Measurements from ENCODE around the gene TSPAN14.
A peak's percentile ranks its signal among the peaks of the same experiment; 100 is the strongest.

DNA sequence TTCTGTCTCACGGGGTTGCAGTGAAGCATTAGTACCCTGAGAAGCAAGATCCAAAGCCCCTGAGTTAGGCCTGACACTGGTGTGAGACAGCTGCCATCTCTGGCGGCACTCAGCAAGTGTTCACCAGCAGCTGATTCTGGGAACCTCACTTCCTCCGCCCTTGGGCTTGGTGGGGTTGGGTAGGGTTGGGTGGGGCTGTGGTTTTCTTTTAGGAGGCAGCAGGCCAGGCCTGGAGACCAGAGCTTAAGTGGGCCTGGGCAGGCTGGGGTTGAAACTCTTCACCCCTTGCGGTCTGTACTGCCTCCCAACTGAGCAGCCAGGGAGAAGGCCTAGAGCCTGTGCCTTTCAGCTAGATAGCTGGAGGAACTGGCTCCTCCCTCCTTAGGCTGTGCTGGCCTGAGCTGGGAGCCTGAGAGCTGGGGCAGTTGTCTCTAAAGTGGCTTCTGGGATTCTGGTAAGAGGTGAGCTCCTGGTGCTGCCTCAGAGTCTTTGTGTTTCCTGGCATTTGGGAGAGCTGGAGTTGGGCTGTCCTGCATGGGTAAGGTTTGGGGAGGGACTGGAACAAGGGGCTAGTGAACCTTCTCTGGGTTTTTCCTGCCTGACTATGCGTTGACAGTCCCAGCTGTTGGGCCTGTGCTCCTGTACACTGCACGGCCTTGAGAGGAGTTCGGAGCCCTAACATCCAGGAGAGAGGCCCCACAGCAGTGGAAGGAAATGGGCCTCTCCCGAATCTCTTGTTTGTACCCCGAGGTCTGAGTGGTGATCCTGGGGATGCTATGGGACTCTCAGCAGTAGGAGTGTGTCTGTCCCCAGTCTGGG lies 5.1 kb downstream of the TSPAN14 start:
- TF ChIP-seq, protein P1, sequence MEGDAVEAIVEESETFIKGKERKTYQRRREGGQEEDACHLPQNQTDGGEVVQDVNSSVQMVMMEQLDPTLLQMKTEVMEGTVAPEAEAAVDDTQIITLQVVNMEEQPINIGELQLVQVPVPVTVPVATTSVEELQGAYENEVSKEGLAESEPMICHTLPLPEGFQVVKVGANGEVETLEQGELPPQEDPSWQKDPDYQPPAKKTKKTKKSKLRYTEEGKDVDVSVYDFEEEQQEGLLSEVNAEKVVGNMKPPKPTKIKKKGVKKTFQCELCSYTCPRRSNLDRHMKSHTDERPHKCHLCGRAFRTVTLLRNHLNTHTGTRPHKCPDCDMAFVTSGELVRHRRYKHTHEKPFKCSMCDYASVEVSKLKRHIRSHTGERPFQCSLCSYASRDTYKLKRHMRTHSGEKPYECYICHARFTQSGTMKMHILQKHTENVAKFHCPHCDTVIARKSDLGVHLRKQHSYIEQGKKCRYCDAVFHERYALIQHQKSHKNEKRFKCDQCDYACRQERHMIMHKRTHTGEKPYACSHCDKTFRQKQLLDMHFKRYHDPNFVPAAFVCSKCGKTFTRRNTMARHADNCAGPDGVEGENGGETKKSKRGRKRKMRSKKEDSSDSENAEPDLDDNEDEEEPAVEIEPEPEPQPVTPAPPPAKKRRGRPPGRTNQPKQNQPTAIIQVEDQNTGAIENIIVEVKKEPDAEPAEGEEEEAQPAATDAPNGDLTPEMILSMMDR (IDR thresholded peaks at IDR 0.05; ENCODE audit: insufficient read depth, low read length), result no peak
- TF ChIP-seq, protein P2, sequence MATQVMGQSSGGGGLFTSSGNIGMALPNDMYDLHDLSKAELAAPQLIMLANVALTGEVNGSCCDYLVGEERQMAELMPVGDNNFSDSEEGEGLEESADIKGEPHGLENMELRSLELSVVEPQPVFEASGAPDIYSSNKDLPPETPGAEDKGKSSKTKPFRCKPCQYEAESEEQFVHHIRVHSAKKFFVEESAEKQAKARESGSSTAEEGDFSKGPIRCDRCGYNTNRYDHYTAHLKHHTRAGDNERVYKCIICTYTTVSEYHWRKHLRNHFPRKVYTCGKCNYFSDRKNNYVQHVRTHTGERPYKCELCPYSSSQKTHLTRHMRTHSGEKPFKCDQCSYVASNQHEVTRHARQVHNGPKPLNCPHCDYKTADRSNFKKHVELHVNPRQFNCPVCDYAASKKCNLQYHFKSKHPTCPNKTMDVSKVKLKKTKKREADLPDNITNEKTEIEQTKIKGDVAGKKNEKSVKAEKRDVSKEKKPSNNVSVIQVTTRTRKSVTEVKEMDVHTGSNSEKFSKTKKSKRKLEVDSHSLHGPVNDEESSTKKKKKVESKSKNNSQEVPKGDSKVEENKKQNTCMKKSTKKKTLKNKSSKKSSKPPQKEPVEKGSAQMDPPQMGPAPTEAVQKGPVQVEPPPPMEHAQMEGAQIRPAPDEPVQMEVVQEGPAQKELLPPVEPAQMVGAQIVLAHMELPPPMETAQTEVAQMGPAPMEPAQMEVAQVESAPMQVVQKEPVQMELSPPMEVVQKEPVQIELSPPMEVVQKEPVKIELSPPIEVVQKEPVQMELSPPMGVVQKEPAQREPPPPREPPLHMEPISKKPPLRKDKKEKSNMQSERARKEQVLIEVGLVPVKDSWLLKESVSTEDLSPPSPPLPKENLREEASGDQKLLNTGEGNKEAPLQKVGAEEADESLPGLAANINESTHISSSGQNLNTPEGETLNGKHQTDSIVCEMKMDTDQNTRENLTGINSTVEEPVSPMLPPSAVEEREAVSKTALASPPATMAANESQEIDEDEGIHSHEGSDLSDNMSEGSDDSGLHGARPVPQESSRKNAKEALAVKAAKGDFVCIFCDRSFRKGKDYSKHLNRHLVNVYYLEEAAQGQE (IDR thresholded peaks at IDR 0.05; ENCODE audit: insufficient replicate concordance, low read depth), result no peak
- TF ChIP-seq POLR2AphosphoS5 (IDR thresholded peaks at IDR 0.05; ENCODE audit: low read depth) (peak; percentile 29; the same call in 1 of the 2 replicates), GABPA (IDR thresholded peaks at IDR 0.05; ENCODE audit: low read depth) (no peak), SPI1 (IDR thresholded peaks at IDR 0.05; ENCODE audit: borderline replicate concordance, low read depth) (peak; percentile 72; the same call in 1 of the 2 replicates)

Data from HL-60 (cell line).